Measurements from ENCODE around the gene MPP1. TPM values are rescaled to one million over a fixed set of nuclear protein-coding genes. Genes with fewer than 3 reads are reported as not detected.

Gene MPP1
- 12.7 and 13.2 TPM in 2 replicates for total RNA-seq
- long read RNA-seq, transcript MPP1-202 (12 exons, 2,042 nt), result major isoform, 46 of 52 reads
- long read RNA-seq, partial matches to known transcripts, result 2 of 52 reads
- long read RNA-seq, other reads (novel, unspliced or antisense), result 4 of 52 reads

DNA sequence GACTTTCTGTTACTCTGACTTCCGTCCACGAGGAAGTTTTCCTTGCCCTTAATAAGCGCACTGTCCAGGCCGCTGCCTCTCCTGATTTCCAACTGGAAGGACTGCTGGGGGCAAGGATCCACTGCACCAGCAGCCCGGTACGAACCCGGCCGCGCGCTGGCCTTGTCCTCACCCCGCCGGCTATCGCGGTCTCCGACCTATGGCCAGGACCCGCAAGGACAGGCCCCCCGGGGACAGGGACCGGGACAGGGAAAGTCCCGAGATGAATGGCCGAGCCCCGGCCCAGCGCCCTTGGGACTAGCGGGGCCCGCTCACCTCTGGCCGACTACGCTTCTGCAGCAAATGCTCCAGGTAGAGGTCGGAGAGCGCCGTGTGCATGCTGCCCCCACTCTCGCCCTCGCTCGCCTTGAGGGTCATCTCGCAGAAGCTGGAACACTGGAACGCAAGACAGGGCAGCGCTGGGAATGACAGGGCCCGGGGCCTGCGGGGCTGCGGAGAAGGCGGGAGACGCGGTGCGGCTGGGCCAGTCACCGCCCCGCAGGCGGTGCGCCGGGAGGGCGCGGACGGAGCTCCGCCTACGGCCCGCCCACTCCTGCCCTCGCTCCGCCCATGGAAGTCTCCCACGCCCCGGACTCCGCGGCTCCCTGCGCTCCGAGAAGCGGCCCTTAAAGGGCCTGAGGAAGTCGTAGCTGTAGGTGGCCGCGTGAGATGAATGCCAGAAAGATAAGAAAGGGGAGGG lies at the start of gene MPP1:
Gene MPP1, minus strand, starts transcription at position 529 of the 739 bp plus-strand sequence. Its CDS starts 112 bp downstream, at position 417.
- H3K4me3 Mint-ChIP-seq, result peak within 1 kb of the TSS; percentile 86
- peaks cover 68% of the 10 kb centered on the region for H3K27me3 Mint-ChIP-seq (ENCODE audit: low read depth)
- peak; percentile 59 for DNase-seq (ENCODE audit: low read depth, low spot score)
- no peak for TF ChIP-seq CTCF (conservative IDR thresholded peaks at IDR 0.05)
- no peak within 1 kb of the TSS for H3K27ac Mint-ChIP-seq (ENCODE audit: unreplicated experiment)
- H3K36me3 Mint-ChIP-seq (ENCODE audit: low read depth), result peaks cover 3% of the 10 kb centered on the region
- H3K4me1 Mint-ChIP-seq, result peaks cover 22% of the 10 kb centered on the region
- peaks cover 16% of the 10 kb centered on the region for H3K9me3 Mint-ChIP-seq

- Mint-ChIP-seq H3K27me3 (ENCODE audit: low read depth) (no peaks in the 10 kb centered on the region), H3K4me1 (no peaks in the 10 kb centered on the region), H3K27ac (ENCODE audit: unreplicated experiment) (no peak overlapping the region), H3K4me3 (no peak overlapping the region), H3K36me3 (ENCODE audit: low read depth) (peaks cover 3% of the 10 kb centered on the region), H3K9me3 (peaks cover 13% of the 10 kb centered on the region)
- DNase-seq (ENCODE audit: low read depth, low spot score), result no peak
- TF ChIP-seq CTCF (conservative IDR thresholded peaks at IDR 0.05), result no peak
Measured at GRCh38 chrX:154850957-154851611, 45.8 kb upstream of the MPP1 start.

DNA sequence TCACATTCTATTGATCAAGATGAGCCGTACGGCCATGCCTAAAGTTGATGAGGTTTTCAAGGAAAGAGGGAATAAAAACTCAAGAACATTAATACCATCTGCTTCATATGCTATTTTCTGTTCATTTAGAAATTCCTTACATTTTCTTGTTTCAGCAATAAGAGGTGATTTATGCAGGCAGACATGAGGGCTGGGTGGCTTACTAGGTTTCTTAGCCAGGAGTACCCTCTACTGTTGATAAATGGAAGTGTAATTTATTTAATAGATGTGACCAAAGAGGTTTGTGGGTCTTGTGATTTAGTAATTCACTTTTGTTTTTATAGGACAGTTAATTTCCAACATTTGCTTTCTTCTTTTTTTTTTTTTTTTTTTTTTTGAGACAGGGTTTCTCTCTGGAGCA lies 35.6 kb upstream of the MPP1 start:
- peaks cover under 1% of the 10 kb centered on the region for H3K27me3 Mint-ChIP-seq (ENCODE audit: low read depth)
- peaks cover 11% of the 10 kb centered on the region for H3K9me3 Mint-ChIP-seq
- H3K36me3 Mint-ChIP-seq (ENCODE audit: low read depth), result peaks cover 4% of the 10 kb centered on the region
- H3K4me3 Mint-ChIP-seq, result no peak overlapping the region
- H3K4me1 Mint-ChIP-seq, result no peaks in the 10 kb centered on the region
- no peak for DNase-seq (ENCODE audit: low read depth, low spot score)
- H3K27ac Mint-ChIP-seq (ENCODE audit: unreplicated experiment), result no peak overlapping the region
- peak; percentile 61 for TF ChIP-seq CTCF (conservative IDR thresholded peaks at IDR 0.05)

DNA sequence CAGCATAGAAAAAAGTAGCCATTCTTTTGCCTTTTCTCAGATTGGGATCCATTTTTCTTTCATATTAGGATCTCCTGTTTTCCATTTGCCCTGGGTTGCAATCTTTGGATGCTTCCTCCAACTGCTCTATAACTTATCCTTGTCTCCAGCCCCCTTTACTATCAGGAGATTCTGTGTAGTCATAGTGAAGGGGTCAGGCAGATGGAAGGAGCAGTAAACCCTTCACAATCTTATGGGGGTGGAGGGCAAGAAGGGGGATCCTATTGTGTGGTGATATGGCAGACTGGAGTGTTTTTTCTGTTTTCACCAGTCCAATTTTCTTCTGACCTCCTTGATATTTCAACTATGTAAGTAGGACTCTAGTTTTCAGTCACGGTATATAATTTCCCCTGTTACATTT lies 30.9 kb upstream of the MPP1 start:
- TF ChIP-seq CTCF (conservative IDR thresholded peaks at IDR 0.05), result no peak

GRCh38 chrX:154834562-154834961 lies 29.3 kb upstream of the MPP1 start, which contains the start of gene SMIM9:
Gene SMIM9, minus strand, starts transcription at chrX:154834662. Its CDS starts 3,806 bp downstream, at chrX:154830856.
- no peak within 1 kb of the TSS for H3K27ac Mint-ChIP-seq (ENCODE audit: unreplicated experiment)
- DNase-seq (ENCODE audit: low read depth, low spot score), result no peak
- no peak for TF ChIP-seq CTCF (conservative IDR thresholded peaks at IDR 0.05)
- H3K4me3 Mint-ChIP-seq, result no peak within 1 kb of the TSS
- peaks cover 1% of the 10 kb centered on the region for H3K9me3 Mint-ChIP-seq
- peaks cover 2% of the 10 kb centered on the region for H3K36me3 Mint-ChIP-seq (ENCODE audit: low read depth)
- H3K4me1 Mint-ChIP-seq, result no peaks in the 10 kb centered on the region
- peaks cover 16% of the 10 kb centered on the region for H3K27me3 Mint-ChIP-seq (ENCODE audit: low read depth)

More for the DNA sequence above, 30.9 kb upstream of the MPP1 start:
- Mint-ChIP-seq H3K36me3 (ENCODE audit: low read depth) (peaks cover 6% of the 10 kb centered on the region), H3K9me3 (peaks cover 9% of the 10 kb centered on the region), H3K4me3 (no peak overlapping the region), H3K4me1 (no peaks in the 10 kb centered on the region), H3K27ac (ENCODE audit: unreplicated experiment) (no peak overlapping the region), H3K27me3 (ENCODE audit: low read depth) (peaks cover 8% of the 10 kb centered on the region)
- no peak for DNase-seq (ENCODE audit: low read depth, low spot score)

All from neural crest cell (in vitro differentiated cells).